Mononuclear cell (primary cell): ENCODE results near the gene THSD4. TPM values are rescaled to one million over a fixed set of nuclear protein-coding genes. Genes with fewer than 3 reads are reported as not detected.

Source experiments
- H3K27me3 ChIP-seq: 2 replicates; pipeline ENCODE4 v1.6.0; 2011; ENCODE audit warnings: low read length, control low read depth; ENCODE audit not compliant: insufficient read depth
- H3K4me1 ChIP-seq: 2 replicates; pipeline ENCODE4 v1.5.1; 2011; ENCODE audit warnings: mild to moderate bottlenecking, low read length, control low read depth; ENCODE audit not compliant: insufficient read depth
- H3K4me3 ChIP-seq: 2 replicates; pipeline ENCODE4 v1.5.1; 2011; ENCODE audit warnings: mild to moderate bottlenecking, low read length, moderate library complexity
- H3K9me3 ChIP-seq: 2 replicates; pipeline ENCODE4 v1.5.1; 2011; ENCODE audit warnings: low read depth, mild to moderate bottlenecking, control low read depth, low read length
- total RNA-seq: library from RNA; depleted of rRNA; stranded (reverse); fragments of >200 nt; gene quantifications from one replicate; pipeline ENCODE4 v1.2.3, GENCODE V29; 2012

Gene THSD4
- 0.10 TPM for total RNA-seq

DNA sequence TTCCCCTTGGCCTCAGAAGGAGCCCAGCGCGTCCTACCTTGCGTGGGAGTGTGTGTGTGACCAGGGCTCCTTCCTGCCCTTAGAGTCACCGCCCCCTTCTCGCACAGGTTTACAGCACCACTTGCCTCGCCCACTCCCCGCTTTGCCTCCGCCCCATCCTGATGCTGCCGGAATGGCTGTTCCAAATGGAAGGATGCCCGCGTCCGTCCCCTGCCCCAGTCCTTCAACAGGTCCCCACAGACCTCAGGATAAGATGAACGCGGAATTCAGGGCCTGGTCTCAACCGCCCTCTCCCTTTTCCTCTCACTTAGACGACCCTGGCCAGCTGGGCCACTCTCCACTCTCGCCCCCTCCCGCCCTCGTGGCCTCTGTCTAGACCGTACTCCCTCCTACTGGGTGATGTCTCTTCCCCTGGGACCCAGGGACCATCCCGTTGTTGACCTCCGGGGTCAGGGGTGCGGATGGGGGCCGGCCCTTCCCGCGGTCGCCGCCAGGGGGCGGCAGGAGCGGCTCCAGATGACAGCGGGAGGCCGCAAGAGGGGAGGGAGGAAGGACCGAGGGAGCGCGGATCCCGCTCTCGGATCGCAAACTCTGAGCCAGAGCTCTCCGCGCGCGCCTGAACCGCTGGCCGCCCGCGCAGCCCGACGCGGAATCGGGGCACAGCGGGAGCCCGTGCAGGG, at the start of gene THSD4:
Gene THSD4, plus strand, starts transcription at position 585 of the 680 bp plus-strand sequence.
- no peak within 1 kb of the TSS for H3K4me3 ChIP-seq
- peaks cover 40% of the 10 kb centered on the region for H3K27me3 ChIP-seq
- peaks cover 5% of the 10 kb centered on the region for H3K4me1 ChIP-seq
- no peaks in the 10 kb centered on the region for H3K9me3 ChIP-seq

DNA sequence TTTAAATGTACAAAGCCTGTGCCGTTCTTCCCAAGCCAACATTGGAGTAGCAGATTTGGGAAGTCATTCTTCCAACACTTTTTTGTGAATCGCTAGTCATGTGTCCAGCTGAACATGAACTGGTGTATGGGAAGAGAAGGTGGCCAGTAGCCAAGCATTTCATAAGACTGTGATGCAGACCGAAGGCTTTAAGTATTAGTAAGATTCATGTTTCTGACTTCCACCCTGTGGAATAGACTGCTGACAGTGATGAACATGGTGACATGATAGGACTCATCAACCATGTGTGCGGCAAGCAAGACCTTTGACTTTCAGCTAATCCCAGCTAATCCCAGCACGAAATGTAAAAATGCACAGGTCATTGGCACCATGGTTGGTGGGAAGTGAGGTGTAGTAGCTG, 48.3 kb upstream of the THSD4 start:
- no peaks in the 10 kb centered on the region for H3K27me3 ChIP-seq
- H3K4me3 ChIP-seq, result no peak overlapping the region
- no peaks in the 10 kb centered on the region for H3K9me3 ChIP-seq
- no peaks in the 10 kb centered on the region for H3K4me1 ChIP-seq

DNA sequence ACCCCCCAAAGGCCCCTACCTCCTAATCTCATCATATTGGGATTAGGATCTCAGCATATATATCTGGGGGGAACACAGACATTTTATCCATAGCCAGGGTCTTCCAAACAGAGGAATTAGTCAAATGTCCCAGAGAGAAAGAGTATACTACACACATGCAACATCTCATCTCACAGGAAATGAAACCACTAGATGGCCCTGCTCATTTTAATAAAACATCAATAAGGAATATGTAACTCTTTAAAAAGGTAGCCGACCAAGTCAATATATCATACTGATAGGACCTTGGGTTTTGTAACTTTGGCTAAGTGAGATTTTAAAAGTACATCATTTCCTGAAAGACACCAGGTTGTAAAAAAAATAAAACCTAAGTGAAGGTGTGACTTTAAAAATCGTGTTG, 45.6 kb upstream of the THSD4 start:
- Histone ChIP-seq H3K27me3 (peaks cover 3% of the 10 kb centered on the region), H3K4me1 (no peaks in the 10 kb centered on the region), H3K4me3 (no peak overlapping the region), H3K9me3 (no peaks in the 10 kb centered on the region)

DNA sequence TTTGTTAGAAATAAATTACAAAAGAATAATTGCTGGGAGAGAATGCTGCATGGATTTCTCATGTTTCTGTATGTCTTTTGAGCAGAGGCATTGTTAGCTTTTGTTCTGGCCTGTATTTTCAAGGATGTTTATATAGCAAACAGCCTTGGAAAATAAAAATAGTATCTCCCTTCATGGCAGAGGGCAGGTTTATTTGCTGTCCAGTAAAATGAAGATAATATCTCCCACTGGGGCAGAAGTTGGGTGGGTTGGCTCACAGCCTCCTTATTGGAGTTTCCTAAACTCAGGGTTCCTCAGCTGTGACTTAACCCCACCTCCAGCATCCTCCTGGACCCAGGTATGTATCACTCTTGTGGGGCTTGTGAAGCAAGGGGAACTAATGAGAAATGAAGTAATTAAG, 43.7 kb upstream of the THSD4 start:
- Histone ChIP-seq H3K4me3 (no peak overlapping the region), H3K4me1 (no peaks in the 10 kb centered on the region), H3K27me3 (peaks cover 3% of the 10 kb centered on the region), H3K9me3 (no peaks in the 10 kb centered on the region)

DNA sequence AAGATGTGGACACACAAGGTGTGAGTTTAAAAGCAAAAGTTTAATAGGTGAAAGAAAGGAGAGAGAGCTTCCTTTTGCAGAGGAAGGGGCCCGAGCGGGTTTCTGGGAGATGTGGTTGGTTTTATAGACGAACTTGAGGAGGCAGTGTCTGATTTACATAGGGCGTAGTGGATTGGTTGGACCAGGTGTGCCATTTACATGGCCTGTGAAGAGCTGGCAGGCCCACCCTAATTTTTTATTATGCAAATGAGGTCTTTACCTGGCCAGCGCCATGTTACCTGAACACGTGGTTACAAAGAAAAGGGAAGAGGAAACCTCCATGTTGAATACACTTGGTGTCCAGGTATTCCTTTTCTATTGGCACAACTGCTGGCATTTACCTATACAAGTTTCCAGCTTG, 42.8 kb upstream of the THSD4 start:
- Histone ChIP-seq H3K4me3 (no peak overlapping the region), H3K27me3 (peaks cover 3% of the 10 kb centered on the region), H3K9me3 (no peaks in the 10 kb centered on the region), H3K4me1 (no peaks in the 10 kb centered on the region)

DNA sequence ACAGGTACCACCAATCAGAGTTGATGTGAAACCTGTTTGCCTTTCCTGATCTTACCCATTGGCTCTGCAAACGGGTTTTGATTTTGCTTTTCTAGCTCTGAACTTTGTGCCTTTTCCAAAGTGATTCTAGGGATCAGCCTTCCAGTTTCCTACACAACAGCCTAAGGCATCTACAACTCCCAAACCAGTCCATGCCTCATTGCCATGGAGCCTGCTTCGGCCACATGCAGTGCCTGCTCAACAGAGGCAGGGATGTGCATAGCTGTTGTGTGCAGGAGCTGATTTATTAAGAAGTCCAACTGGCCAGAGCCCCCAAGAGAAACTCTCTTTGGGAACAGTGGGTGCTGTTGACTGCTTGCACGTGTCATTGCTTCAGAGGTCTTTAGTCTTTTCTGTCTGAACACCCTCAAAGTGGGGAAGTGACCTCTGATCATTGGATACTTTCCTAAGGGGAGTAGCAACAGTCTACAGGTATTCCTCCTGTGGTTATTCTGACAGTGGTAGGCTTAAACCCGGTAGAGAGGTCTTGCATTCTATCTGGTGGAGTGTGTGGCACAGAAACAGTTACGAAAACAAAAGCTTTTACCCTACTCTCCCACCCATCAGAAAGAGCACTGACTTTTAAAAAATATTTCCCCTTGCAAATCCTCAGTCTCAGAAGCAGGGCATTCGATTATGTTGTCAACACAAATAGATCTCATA, 36.6 kb upstream of the THSD4 start:
- H3K9me3 ChIP-seq, result no peaks in the 10 kb centered on the region
- peaks cover 3% of the 10 kb centered on the region for H3K27me3 ChIP-seq
- H3K4me3 ChIP-seq, result no peak overlapping the region
- H3K4me1 ChIP-seq, result no peaks in the 10 kb centered on the region

DNA sequence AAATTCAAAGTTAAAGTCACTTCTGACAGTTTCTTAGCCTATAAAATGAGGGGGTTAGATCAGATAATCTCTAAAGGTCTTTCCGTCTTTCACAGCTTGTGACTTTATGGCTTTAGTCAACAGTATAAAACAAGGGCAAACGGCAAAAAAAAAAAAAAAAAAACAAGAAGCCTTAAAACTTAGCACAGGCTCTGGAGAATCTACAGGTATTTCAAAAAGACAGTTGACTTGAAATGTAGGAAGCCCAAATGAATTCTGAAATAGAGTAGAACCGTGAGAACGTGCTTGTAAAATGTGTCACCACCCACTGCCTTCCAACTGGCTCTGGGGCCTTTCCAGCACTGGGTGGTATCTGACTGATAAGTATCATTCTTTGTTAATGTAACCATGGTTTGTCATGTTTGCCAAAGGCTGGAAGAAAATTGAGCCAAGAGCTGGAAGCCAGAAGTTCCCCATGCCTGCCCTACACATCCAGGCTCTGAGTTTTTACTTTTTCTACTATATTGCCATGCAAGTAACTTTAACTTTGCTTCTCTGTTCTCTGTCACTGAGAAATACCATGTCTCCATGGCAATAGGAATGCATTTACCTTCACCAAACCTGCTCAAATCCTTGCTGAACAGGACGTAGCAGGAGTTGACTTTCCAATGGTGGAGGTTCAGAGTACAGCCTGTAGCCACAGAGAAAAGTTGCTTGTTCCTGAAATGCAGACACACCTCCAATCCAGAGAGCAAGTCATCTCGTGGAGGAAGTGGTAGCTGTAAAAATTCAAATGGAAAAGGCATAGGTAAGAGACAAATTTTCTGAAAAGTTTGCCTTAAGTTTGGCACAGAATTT, 35.8 kb upstream of the THSD4 start:
- Histone ChIP-seq H3K27me3 (no peaks in the 10 kb centered on the region), H3K4me1 (no peaks in the 10 kb centered on the region), H3K9me3 (no peaks in the 10 kb centered on the region), H3K4me3 (no peak overlapping the region)

DNA sequence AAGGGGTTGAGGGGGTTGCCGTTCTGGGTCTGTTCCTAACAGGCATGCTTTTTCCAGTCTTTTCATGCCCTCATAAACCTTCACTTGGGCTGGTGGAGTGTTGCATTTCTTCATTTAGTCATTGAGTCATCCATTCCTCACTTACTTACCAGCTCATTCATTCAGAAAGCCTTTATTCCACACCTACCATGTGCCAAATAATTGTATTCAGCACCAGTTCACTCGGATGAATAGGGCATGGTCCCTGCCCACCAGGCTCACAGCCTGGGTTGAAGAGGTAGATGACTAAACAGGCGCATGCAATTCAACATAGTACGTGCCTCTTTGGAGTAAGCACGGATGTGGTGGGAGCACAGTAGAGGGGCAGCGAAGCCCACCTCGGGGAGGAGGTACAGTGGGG, 35.1 kb upstream of the THSD4 start:
- Histone ChIP-seq H3K27me3 (no peaks in the 10 kb centered on the region), H3K9me3 (no peaks in the 10 kb centered on the region), H3K4me3 (no peak overlapping the region), H3K4me1 (no peaks in the 10 kb centered on the region)

DNA sequence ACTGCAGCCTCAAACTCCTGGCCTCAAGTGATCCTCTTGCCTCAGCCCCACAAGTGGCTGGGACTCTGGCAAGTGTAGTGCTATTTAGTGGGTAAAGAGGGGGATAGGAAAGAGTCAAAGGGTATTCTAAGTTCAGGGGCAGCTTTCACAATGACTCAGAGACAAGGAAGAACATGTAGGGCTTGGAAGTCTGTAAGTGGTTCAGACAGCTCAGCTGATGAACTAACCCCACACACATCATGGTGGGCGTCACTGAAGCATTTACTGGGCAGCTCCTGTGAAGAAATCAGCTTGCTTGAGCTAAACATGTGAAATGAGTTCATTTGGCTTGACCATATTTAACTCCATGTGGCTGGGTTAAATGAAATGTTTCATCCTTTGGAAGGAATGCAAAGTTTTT, 34.6 kb upstream of the THSD4 start:
- no peaks in the 10 kb centered on the region for H3K27me3 ChIP-seq

DNA sequence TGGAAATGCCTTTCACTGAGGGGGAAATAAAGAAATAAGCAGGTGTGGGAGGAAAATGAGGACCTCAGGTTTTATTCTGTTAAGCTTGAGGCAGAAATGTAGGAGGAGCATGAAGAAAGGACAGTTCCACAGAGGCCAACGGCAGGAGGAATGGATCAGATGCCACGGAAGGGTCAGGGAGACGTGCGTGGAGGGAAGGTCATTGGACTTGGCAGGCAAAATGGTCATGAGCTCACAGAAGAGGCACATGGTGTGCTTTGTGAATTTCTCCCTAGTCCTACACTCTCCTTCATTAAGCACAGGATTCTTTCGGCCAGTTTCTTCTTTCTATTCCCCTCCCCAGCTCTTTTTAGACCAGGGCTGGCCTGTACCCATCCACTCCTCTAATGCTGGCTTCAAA, 32.5 kb upstream of the THSD4 start:
- Histone ChIP-seq H3K9me3 (no peaks in the 10 kb centered on the region), H3K27me3 (peaks cover 4% of the 10 kb centered on the region), H3K4me1 (no peaks in the 10 kb centered on the region), H3K4me3 (no peak overlapping the region)

More for the DNA sequence above, 34.6 kb upstream of the THSD4 start:
- Histone ChIP-seq H3K4me1 (no peaks in the 10 kb centered on the region), H3K9me3 (no peaks in the 10 kb centered on the region), H3K4me3 (no peak overlapping the region)

DNA sequence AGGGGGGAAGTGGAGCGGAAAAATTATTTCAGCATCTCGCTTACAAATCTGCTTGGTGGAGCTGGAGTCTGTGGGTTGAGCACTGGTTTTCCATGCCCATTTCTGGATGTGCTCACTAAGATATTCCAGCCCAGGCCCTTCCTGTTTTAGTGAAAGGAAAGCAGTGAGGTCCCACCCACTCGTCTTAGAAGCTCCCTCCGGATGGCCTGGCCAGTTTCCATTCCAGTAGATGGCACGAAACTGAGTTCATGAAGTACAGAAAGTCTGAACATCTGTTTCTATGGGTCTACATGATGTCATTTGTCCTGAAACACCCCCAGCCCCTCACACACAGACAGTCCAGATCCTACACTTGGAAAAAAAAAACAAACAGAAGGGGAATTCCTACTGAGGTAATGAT, 31.9 kb upstream of the THSD4 start:
- no peak overlapping the region for H3K4me3 ChIP-seq

DNA sequence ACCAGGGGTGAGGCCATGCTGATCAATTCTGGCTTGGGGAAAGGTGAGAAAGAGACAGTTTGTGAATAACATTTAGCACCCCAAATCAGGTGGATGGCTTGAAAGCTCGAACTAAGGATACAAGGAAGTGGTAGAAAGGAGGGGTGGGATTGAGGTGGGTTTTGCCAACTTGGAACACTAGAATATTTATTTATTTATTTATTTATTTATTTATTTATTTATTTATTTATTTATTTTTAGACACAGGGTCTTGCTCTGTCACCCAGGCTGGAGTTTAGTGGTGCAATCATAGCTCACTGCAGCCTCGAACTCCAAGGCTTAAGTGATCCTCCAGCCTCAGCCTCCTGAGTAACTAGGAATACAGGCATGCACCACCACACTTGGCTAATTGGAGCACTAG, 31.0 kb upstream of the THSD4 start:
- Histone ChIP-seq H3K4me3 (no peak overlapping the region), H3K9me3 (no peaks in the 10 kb centered on the region), H3K4me1 (no peaks in the 10 kb centered on the region), H3K27me3 (peaks cover 7% of the 10 kb centered on the region)

More for the DNA sequence above, 31.9 kb upstream of the THSD4 start:
- no peaks in the 10 kb centered on the region for H3K9me3 ChIP-seq
- H3K27me3 ChIP-seq, result peaks cover 4% of the 10 kb centered on the region
- H3K4me1 ChIP-seq, result no peaks in the 10 kb centered on the region

DNA sequence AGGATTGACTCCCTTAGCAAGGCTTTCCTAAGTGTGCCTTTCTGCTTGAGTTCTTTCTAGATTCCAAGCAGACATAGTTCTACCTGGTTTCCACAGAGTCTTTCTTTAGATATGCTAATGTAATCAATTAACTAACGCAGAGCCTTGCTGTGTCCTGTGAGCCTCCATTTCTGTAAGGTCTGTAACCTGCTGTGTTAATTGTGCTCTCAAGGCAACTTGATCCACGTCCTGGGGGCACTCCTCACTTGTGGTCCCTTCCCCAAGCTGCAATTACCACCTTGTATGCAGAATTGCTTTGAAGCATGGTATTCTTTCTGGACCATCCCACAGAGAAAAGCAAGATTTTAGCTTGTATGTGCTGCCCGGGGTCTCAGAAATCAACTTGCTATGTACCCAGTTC, 29.5 kb upstream of the THSD4 start:
- Histone ChIP-seq H3K9me3 (no peaks in the 10 kb centered on the region), H3K4me1 (no peaks in the 10 kb centered on the region), H3K4me3 (no peak overlapping the region), H3K27me3 (peaks cover 7% of the 10 kb centered on the region)

DNA sequence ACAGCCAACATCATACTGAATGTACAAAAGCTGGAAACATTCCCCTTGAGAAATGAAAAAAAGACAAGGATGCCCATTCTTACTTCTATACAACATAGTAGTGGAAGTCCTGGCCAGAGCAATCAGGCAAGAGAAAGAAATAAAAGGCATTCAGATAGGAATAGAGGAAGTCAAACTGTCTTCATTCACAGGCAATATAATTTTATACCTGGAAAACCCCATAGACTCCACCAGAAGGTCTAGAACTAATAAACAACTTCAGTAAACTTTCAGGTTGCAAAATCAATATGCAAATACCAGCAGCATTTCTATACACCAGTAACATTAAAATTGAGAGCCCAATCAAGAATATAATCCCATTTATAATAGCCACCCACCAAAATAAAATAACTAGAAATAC, 27.1 kb upstream of the THSD4 start:
- H3K4me3 ChIP-seq, result no peak overlapping the region
- no peaks in the 10 kb centered on the region for H3K9me3 ChIP-seq
- H3K27me3 ChIP-seq, result peaks cover 7% of the 10 kb centered on the region
- H3K4me1 ChIP-seq, result no peaks in the 10 kb centered on the region

DNA sequence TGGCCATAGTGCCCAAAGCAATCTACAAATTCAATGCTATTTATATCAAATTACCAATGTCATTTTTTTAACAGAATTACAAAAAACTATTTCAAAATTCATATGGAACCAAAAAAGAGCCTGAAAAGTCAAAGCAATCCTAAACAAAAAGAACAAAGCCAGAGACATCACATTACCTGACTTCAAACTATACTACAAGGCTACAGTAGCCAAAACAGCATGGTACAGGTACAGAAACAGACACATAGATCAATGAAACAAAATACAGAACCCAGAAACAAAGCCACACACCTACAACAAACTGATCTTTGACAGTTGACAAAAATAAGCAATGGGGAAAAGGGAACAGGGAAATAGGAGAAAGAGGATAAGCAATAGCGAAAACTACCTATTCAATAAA, 26.6 kb upstream of the THSD4 start:
- no peaks in the 10 kb centered on the region for H3K9me3 ChIP-seq
- H3K27me3 ChIP-seq, result peaks cover 7% of the 10 kb centered on the region
- H3K4me3 ChIP-seq, result no peak overlapping the region
- no peaks in the 10 kb centered on the region for H3K4me1 ChIP-seq
